ENCODE data around the gene PRR36.
"Not testable (repeated sequence)": the region's sequence is repeated elsewhere in the genome, so short reads cannot be mapped to it uniquely, and the experiment has no call there.

The PRR36 gene

GRCh38 chr19:7899751-7900378 lies 25.7 kb upstream of the PRR36 start:
- no peak for DNase-seq (ENCODE audit: low read depth in 2 of 2)

- no peak for DNase-seq (ENCODE audit: low read depth in 2 of 2)
These were observed 24.8 kb upstream of the PRR36 start for GRCh38 chr19:7898967-7899366.

GRCh38 chr19:7897292-7897691 lies 23.1 kb upstream of the PRR36 start:
- no peak for DNase-seq (ENCODE audit: low read depth in 2 of 2)

- DNase-seq (ENCODE audit: low read depth in 2 of 2) = no peak
These were observed 21.4 kb upstream of the PRR36 start for GRCh38 chr19:7895565-7895964.

GRCh38 chr19:7894612-7895309 lies 20.6 kb upstream of the PRR36 start:
- no peak for DNase-seq (ENCODE audit: low read depth in 2 of 2)

GRCh38 chr19:7893362-7894101 lies 19.3 kb upstream of the PRR36 start:
- DNase-seq (ENCODE audit: low read depth in 2 of 2) = not testable (repeated sequence)

GRCh38 chr19:7888826-7889217 lies 14.6 kb upstream of the PRR36 start:
- no peak for DNase-seq (ENCODE audit: low read depth in 2 of 2)

- DNase-seq (ENCODE audit: low read depth in 2 of 2) = peak; percentile 26 to 54
These were observed 14.1 kb upstream of the PRR36 start, which contains the start of gene LRRC8E for GRCh38 chr19:7888145-7888825. LRRC8E (plus strand) TSS chr19:7888510; CDS start chr19:7895604, 7,094 bp downstream.

GRCh38 chr19:7887408-7888144 lies 13.4 kb upstream of the PRR36 start:
- no peak for DNase-seq (ENCODE audit: low read depth in 2 of 2)

GRCh38 chr19:7885818-7886217 lies 11.6 kb upstream of the PRR36 start:
- DNase-seq (ENCODE audit: low read depth in 2 of 2) = no peak

- DNase-seq (ENCODE audit: low read depth in 2 of 2) = no peak
These were observed 9.8 kb upstream of the PRR36 start for GRCh38 chr19:7883796-7884570.

GRCh38 chr19:7883105-7883504 lies 8.9 kb upstream of the PRR36 start:
- DNase-seq (ENCODE audit: low read depth in 2 of 2) = no peak

- no peak for DNase-seq (ENCODE audit: low read depth in 2 of 2)
These were observed 7.7 kb upstream of the PRR36 start for GRCh38 chr19:7881910-7882309.

- no peak for DNase-seq (ENCODE audit: low read depth in 2 of 2)
These were observed 5.6 kb upstream of the PRR36 start for GRCh38 chr19:7879836-7880235.

GRCh38 chr19:7879111-7879807 lies 5.1 kb upstream of the PRR36 start:
- DNase-seq (ENCODE audit: low read depth in 2 of 2) = no peak

GRCh38 chr19:7877249-7877836 lies 3.2 kb upstream of the PRR36 start:
- DNase-seq (ENCODE audit: low read depth in 2 of 2) = no peak

GRCh38 chr19:7874897-7875273 lies 695 bp upstream of the PRR36 start:
- DNase-seq (ENCODE audit: low read depth in 2 of 2) = no peak

- no peak for DNase-seq (ENCODE audit: low read depth in 2 of 2)
These were observed 700 bp downstream of the PRR36 start for GRCh38 chr19:7873304-7874075.
